Erythroblast (primary cell): ENCODE data around the gene GLOD5.

Experiments
- GATA1 ChIP-seq: IDR thresholded peaks from 2 replicates; pipeline ENCODE4 v1.6.1; 2011; ENCODE audit warnings: low read depth, mild to moderate bottlenecking, control low read depth, low read length, moderate library complexity
- POLR2A ChIP-seq: IDR thresholded peaks from 2 replicates; pipeline ENCODE4 v1.6.1; 2011; ENCODE audit warnings: mild to moderate bottlenecking, low read length

- no peak for TF ChIP-seq POLR2A
- no peak for TF ChIP-seq GATA1
These were observed 35.0 kb upstream of the GLOD5 start for GRCh38 chrX:48726596-48726995.
